IPS-20b (cell line): ENCODE data around the gene ANKRD36B.
"Not testable (repeated sequence)": the region's sequence is repeated elsewhere in the genome, so short reads cannot be mapped to it uniquely, and the experiment has no call there.

Source experiments
- H3K27ac ChIP-seq: one replicate; pipeline ENCODE4 v1.5.1; 2013; ENCODE audit warnings: low read length
- H3K27me3 ChIP-seq: 2 replicates; pipeline ENCODE4 v1.6.1; 2013; ENCODE audit warnings: mild to moderate bottlenecking, low read length, inconsistent platforms; ENCODE audit not compliant: insufficient read depth
- H3K36me3 ChIP-seq: 2 replicates; pipeline ENCODE4 v1.6.1; 2013; ENCODE audit warnings: low read depth, mild to moderate bottlenecking, inconsistent platforms, low read length, moderate library complexity; ENCODE audit not compliant: insufficient read depth
- H3K4me1 ChIP-seq: 2 replicates; pipeline ENCODE4 v1.6.1; 2013; ENCODE audit warnings: mild to moderate bottlenecking, control low read depth, inconsistent platforms, low read length, moderate library complexity; ENCODE audit not compliant: insufficient read depth
- H3K4me3 ChIP-seq: 2 replicates; pipeline ENCODE4 v1.5.1; 2013; ENCODE audit warnings: mild to moderate bottlenecking, low read length, inconsistent platforms
- H3K9ac ChIP-seq: 2 replicates; pipeline ENCODE4 v1.6.1; 2013; ENCODE audit warnings: low read depth, mild to moderate bottlenecking, inconsistent platforms, low read length, moderate library complexity
- H3K9me3 ChIP-seq: 2 replicates; pipeline ENCODE4 v1.6.1; 2013; ENCODE audit warnings: mild to moderate bottlenecking, low read depth, low read length, inconsistent platforms; ENCODE audit not compliant: insufficient read depth

Gene ANKRD36B

GRCh38 chr2:97605109-97605508 lies 15.4 kb upstream of the ANKRD36B start:
- H3K27ac ChIP-seq, H3K4me3 ChIP-seq, H3K36me3 ChIP-seq, H3K9me3 ChIP-seq, H3K4me1 ChIP-seq, H3K27me3 ChIP-seq, H3K9ac ChIP-seq: not testable (repeated sequence)

GRCh38 chr2:97601537-97601936 lies 11.9 kb upstream of the ANKRD36B start:
- not testable (repeated sequence) for H3K9me3 ChIP-seq, H3K27ac ChIP-seq, H3K36me3 ChIP-seq, H3K4me1 ChIP-seq, H3K4me3 ChIP-seq, H3K9ac ChIP-seq, H3K27me3 ChIP-seq

- not testable (repeated sequence) for H3K4me1 ChIP-seq, H3K27ac ChIP-seq, H3K9me3 ChIP-seq, H3K9ac ChIP-seq, H3K36me3 ChIP-seq, H3K4me3 ChIP-seq, H3K27me3 ChIP-seq
Observed at GRCh38 chr2:97596180-97596579, 6.5 kb upstream of the ANKRD36B start.

GRCh38 chr2:97593520-97593919 lies 3.8 kb upstream of the ANKRD36B start:
- H3K36me3 ChIP-seq, H3K9me3 ChIP-seq, H3K27ac ChIP-seq, H3K4me3 ChIP-seq, H3K4me1 ChIP-seq, H3K9ac ChIP-seq, H3K27me3 ChIP-seq: not testable (repeated sequence)

GRCh38 chr2:97590515-97591394 lies 1.1 kb upstream of the ANKRD36B start:
- H3K9ac ChIP-seq: peak overlapping the region; percentile 78; the same call in 1 of the 2 replicates
- H3K36me3 ChIP-seq, H3K4me1 ChIP-seq, H3K27ac ChIP-seq, H3K9me3 ChIP-seq, H3K27me3 ChIP-seq: not testable (repeated sequence)
- peak overlapping the region; percentile 79 for H3K4me3 ChIP-seq

- Histone ChIP-seq H3K4me3 (peak overlapping the region; percentile 69), H3K9ac (peak overlapping the region; percentile 61; the same call in 1 of the 2 replicates)
- not testable (repeated sequence) for H3K4me1 ChIP-seq, H3K27me3 ChIP-seq, H3K36me3 ChIP-seq, H3K27ac ChIP-seq, H3K9me3 ChIP-seq
Observed at GRCh38 chr2:97589257-97589597, 450 bp downstream of the ANKRD36B start.

- H3K9ac ChIP-seq, H3K4me3 ChIP-seq: not testable (repeated sequence)
Observed at GRCh38 chr2:97565674-97566073, 24.0 kb downstream of the ANKRD36B start.

GRCh38 chr2:97552406-97552805 lies 37.3 kb downstream of the ANKRD36B start:
- H3K36me3 ChIP-seq: peaks cover 22% of the 10 kb centered on the region; the same call in 1 of the 2 replicates
- not testable (repeated sequence) for H3K27me3 ChIP-seq, H3K4me1 ChIP-seq, H3K27ac ChIP-seq, H3K4me3 ChIP-seq, H3K9me3 ChIP-seq, H3K9ac ChIP-seq

More at GRCh38 chr2:97565674-97566073, 24.0 kb downstream of the ANKRD36B start:
- H3K36me3 ChIP-seq, H3K27ac ChIP-seq, H3K27me3 ChIP-seq, H3K9me3 ChIP-seq, H3K4me1 ChIP-seq: not testable (repeated sequence)

GRCh38 chr2:97550498-97550897 lies 39.2 kb downstream of the ANKRD36B start:
- H3K36me3 ChIP-seq: peaks cover 22% of the 10 kb centered on the region; the same call in 1 of the 2 replicates
- H3K9ac ChIP-seq: not testable (repeated sequence)

GRCh38 chr2:97549058-97549457 lies 40.6 kb downstream of the ANKRD36B start:
- not testable (repeated sequence) for H3K9ac ChIP-seq, H3K9me3 ChIP-seq, H3K27ac ChIP-seq, H3K27me3 ChIP-seq, H3K4me3 ChIP-seq, H3K4me1 ChIP-seq
- H3K36me3 ChIP-seq: 0 out of 2 replicates have a peak, but pooled peaks cover 14% of the 10 kb centered on the region

More at GRCh38 chr2:97550498-97550897, 39.2 kb downstream of the ANKRD36B start:
- H3K27me3 ChIP-seq, H3K9me3 ChIP-seq, H3K27ac ChIP-seq, H3K4me1 ChIP-seq, H3K4me3 ChIP-seq: not testable (repeated sequence)

- not testable (repeated sequence) for H3K27ac ChIP-seq, H3K9ac ChIP-seq, H3K4me3 ChIP-seq, H3K4me1 ChIP-seq, H3K9me3 ChIP-seq, H3K27me3 ChIP-seq
- 0 out of 2 replicates have a peak, but pooled peaks cover 14% of the 10 kb centered on the region for H3K36me3 ChIP-seq
Observed at GRCh38 chr2:97548536-97548935, 41.1 kb downstream of the ANKRD36B start.

GRCh38 chr2:97546711-97547110 lies 43.0 kb downstream of the ANKRD36B start:
- no peak overlapping the region for H3K4me3 ChIP-seq
- 0 out of 2 replicates have a peak, but pooled peaks cover 9% of the 10 kb centered on the region for H3K36me3 ChIP-seq
- no peaks in the 10 kb centered on the region for H3K9me3 ChIP-seq
- H3K27ac ChIP-seq: no peak overlapping the region
- no peaks in the 10 kb centered on the region for H3K27me3 ChIP-seq
- no peaks in the 10 kb centered on the region for H3K4me1 ChIP-seq
- no peak overlapping the region for H3K9ac ChIP-seq
